ENCODE data around the gene ABHD12.

- TF ChIP-seq POLR2A (IDR thresholded peaks at IDR 0.05), result no peak
- no peak for TF ChIP-seq CTCF (IDR thresholded peaks at IDR 0.05 in 4 of 5, conservative IDR thresholded peaks at IDR 0.05 in 1 of 5)
Measured at GRCh38 chr20:25280051-25280573, 110.5 kb downstream of the ABHD12 start.
